Endothelial cell of umbilical vein (primary cell): ENCODE results near the gene MRPS26.

Experiments used
- EZH2 ChIP-seq: IDR thresholded peaks from 2 replicates; pipeline ENCODE4 v1.6.1; 2012; ENCODE audit warnings: borderline replicate concordance, low read depth, mild to moderate bottlenecking, moderate library complexity, low read length, inconsistent platforms; ENCODE audit not compliant: severe bottlenecking
- POLR2A ChIP-seq: IDR thresholded peaks from 2 replicates; pipeline ENCODE4 v1.6.1; 2012; ENCODE audit warnings: low read depth, mild to moderate bottlenecking, control low read depth, low read length
- POLR2AphosphoS5 ChIP-seq: IDR thresholded peaks from 2 replicates; pipeline ENCODE4 v1.6.1; 2012; ENCODE audit warnings: low read depth, mild to moderate bottlenecking, control low read depth, low read length, moderate library complexity; ENCODE audit not compliant: insufficient read depth
- TF ChIP-seq, protein P1 (sequence below), 2 donors: IDR thresholded peaks; 1 replicate in 1 of 2; 2 replicates in 1 of 2; pipeline ENCODE4 v1.5.1; 2011; ENCODE audit warnings: low read length in 2 of 2, mild to moderate bottlenecking in 2 of 2, moderate library complexity in 2 of 2, control low read depth in 1 of 2, inconsistent platforms in 1 of 2, low read depth in 1 of 2; ENCODE audit not compliant: insufficient read depth in 1 of 2; ENCODE audit errors: extremely low read depth in 1 of 2

DNA sequence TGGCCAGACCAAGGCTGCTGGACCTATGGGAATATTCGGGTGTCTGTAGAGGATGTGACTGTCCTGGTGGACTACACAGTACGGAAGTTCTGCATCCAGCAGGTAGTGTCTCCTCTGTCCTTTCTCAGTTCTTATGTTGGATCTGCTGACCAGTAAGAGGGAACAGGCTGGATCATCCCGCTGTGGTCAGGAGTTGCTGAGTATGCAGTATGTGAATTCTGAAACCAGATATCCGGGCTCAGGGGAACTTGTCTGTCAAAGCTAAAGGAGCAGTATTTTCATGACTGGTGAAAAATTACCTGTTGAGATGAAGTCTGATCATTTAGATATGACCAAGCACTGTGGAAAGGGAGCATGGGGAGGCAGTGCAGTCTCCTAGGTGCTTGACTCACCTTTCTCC is 24.5 kb upstream of the MRPS26 start:
- TF ChIP-seq, protein P1, sequence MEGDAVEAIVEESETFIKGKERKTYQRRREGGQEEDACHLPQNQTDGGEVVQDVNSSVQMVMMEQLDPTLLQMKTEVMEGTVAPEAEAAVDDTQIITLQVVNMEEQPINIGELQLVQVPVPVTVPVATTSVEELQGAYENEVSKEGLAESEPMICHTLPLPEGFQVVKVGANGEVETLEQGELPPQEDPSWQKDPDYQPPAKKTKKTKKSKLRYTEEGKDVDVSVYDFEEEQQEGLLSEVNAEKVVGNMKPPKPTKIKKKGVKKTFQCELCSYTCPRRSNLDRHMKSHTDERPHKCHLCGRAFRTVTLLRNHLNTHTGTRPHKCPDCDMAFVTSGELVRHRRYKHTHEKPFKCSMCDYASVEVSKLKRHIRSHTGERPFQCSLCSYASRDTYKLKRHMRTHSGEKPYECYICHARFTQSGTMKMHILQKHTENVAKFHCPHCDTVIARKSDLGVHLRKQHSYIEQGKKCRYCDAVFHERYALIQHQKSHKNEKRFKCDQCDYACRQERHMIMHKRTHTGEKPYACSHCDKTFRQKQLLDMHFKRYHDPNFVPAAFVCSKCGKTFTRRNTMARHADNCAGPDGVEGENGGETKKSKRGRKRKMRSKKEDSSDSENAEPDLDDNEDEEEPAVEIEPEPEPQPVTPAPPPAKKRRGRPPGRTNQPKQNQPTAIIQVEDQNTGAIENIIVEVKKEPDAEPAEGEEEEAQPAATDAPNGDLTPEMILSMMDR (IDR thresholded peaks at IDR 0.05; ENCODE audit: extremely low read depth in 1 of 2, insufficient read depth in 1 of 2, low read depth in 1 of 2, low read length in 2 of 2): no peak
- TF ChIP-seq POLR2AphosphoS5 (no peak), EZH2 (no peak), POLR2A (no peak)
